GM12872 (cell line): ENCODE data around the gene DCC.

ENCODE experiments used
- CTCF ChIP-seq: IDR thresholded peaks from 3 replicates; pipeline ENCODE4 v1.5.1; 2011; ENCODE audit warnings: low read depth, mild to moderate bottlenecking, low read length, moderate library complexity; ENCODE audit not compliant: insufficient read depth

DCC gene

DNA sequence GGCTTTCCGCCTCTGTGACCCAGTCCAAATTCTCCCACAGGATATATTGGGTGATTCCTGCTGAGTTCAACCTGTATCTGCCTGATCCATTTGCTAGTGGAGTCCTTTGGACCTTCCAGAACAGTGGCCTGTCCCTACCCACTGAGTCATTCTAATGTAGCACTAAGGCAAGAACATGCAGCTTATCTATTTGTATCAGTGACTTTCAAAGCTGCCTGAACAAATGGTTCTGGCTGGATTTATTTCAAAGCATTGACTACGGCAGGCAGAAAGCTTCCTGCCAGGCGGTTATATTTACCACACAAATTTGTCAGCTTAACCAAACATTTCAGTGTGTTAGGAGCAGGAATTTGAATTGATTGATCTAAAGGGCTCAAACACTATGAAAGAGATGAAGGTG, 613.4 kb downstream of the DCC start:
- no peak for TF ChIP-seq CTCF

- TF ChIP-seq CTCF: no peak
These were observed 623.5 kb downstream of the DCC start for GRCh38 chr18:52963481-52963880.

DNA sequence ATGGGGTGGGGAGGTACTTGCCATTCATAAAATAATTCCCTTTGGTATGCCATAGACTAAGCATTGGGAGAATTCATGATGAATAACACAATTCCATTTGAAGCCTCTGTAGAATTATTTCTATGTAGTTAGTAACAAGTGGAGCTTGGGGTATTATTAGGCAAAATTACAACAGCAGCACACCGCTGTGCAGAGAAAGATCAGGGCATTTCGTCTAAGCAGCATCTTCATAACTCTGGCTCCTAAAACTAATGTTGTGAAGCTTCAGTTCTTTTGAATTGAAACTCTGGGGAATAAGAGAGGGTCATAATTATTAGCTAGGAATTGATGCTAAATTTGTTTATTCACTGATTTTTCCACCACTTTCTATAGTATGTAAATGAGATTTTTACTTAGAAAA, 630.7 kb downstream of the DCC start:
- TF ChIP-seq CTCF: no peak

- TF ChIP-seq CTCF: no peak
These were observed 631.1 kb downstream of the DCC start for GRCh38 chr18:52971097-52971496.

- TF ChIP-seq CTCF: no peak
These were observed 639.9 kb downstream of the DCC start for GRCh38 chr18:52979892-52980291.

DNA sequence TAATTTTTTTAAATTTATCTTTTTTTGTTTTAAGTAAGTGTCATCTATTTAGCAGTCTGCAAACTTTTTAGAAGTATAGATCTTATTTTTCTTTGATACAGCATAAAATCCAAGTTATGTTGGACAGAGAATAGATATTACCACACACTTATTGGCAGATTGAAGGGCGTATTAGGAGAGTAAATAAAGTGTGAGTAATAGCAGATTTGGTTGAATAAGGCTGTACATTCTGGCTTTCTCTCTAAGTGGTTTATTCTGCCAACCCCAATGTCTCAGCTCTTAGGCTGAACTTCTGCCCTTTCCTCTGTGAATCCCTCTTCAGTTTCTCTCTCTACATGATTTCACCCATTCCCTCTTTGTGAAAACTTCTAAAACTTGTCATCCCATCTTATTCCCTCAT, 651.2 kb downstream of the DCC start:
- TF ChIP-seq CTCF: no peak

- TF ChIP-seq CTCF: 0 out of 3 replicates have a peak, but pooled peaks have one; percentile 17
These were observed 652.0 kb downstream of the DCC start for GRCh38 chr18:52992041-52992440.

GRCh38 chr18:52995875-52996274, 655.9 kb downstream of the DCC start:
- TF ChIP-seq CTCF: no peak
